A673 (cell line): ENCODE measurements around the gene SNX8.

Source experiments
- EZH2 ChIP-seq: fragments of 200-600 bp; sonication (generic); IDR thresholded peaks from 2 replicates; pipeline ENCODE4 v1.6.1; 2017; ENCODE audit warnings: borderline replicate concordance, low read depth, mild to moderate bottlenecking, mixed read lengths, antibody characterized with exemption, low read length; ENCODE audit not compliant: poor library complexity, severe bottlenecking
- TF ChIP-seq, protein P1 (sequence below): fragments of 300-800, 200-600 bp; sonication (generic); conservative IDR thresholded peaks from 2 replicates; pipeline ENCODE4 v1.5.1; 2017; ENCODE audit warnings: low read depth, mild to moderate bottlenecking, antibody characterized with exemption, low read length, moderate library complexity, mixed read lengths

DNA sequence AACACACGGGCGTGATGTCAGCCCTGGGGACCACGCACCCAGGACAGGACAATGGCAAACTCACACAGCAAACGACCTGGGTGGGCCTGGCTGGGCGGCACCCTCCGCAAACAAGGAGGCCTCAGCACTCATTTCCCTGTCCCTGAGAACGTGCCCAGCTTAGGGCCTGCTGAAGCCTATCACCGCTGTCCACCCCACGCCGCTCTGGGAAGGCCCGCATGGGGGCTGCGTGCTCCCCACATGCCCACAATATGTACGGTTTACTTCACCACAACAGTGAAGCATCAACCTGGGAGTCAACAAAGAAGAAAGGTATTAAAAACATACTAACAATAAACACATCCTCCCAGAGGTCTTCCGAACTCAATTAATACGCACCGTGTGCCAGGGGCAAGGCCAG, 93.7 kb downstream of the SNX8 start:
- no peak for TF ChIP-seq EZH2
- TF ChIP-seq, protein P1, sequence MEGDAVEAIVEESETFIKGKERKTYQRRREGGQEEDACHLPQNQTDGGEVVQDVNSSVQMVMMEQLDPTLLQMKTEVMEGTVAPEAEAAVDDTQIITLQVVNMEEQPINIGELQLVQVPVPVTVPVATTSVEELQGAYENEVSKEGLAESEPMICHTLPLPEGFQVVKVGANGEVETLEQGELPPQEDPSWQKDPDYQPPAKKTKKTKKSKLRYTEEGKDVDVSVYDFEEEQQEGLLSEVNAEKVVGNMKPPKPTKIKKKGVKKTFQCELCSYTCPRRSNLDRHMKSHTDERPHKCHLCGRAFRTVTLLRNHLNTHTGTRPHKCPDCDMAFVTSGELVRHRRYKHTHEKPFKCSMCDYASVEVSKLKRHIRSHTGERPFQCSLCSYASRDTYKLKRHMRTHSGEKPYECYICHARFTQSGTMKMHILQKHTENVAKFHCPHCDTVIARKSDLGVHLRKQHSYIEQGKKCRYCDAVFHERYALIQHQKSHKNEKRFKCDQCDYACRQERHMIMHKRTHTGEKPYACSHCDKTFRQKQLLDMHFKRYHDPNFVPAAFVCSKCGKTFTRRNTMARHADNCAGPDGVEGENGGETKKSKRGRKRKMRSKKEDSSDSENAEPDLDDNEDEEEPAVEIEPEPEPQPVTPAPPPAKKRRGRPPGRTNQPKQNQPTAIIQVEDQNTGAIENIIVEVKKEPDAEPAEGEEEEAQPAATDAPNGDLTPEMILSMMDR = no peak
